SK-N-MC (cell line): ENCODE results near the gene SLC6A13.

ENCODE experiments used
- EZH2 ChIP-seq: fragments of 200-600 bp; sonication (generic); IDR thresholded peaks from one replicate; pipeline ENCODE4 v1.6.1; 2017; ENCODE audit warnings: antibody characterized with exemption
- FOXP2 ChIP-seq: optimal IDR thresholded peaks from 2 replicates; pipeline ENCODE3; 2011; ENCODE audit warnings: mild to moderate bottlenecking, moderate library complexity; ENCODE audit not compliant: insufficient read depth; ENCODE audit errors: extremely low read length, control extremely low read depth
- POLR2AphosphoS5 ChIP-seq: IDR thresholded peaks from 2 replicates; pipeline ENCODE4 v1.6.1; 2012; ENCODE audit warnings: mild to moderate bottlenecking, low read depth, low read length, borderline replicate concordance

DNA sequence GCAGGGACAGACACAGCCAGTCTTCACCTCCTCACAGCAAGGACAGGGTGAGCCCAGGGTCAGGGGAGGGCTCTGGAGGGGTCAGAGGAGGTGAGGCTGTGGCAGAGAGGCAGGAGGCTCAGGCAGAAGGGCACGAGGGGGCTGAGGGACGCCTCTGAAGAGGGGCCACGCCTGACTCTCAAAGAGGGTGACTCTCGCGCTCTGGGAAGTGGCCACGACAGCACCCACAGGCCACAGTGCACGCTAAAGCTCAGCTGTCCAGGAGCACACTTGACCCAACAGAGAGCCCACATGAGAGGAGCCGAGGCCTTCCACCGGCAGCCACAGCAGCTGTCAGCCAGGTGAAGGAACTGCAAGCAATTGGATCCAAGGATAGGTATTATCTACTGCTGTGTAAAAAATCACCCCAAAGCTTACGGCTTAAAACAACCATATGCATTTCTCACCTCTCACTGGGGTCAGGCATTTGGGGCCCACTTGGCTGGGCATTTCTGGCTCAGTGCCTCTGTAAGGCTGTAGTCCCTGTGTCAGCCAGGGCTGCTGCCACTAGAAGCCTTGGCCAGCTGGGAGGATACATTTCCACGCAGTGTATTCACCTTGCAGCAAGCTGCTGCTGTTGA, 76.5 kb downstream of the SLC6A13 start:
- TF ChIP-seq POLR2AphosphoS5 (no peak), EZH2 (no peak), FOXP2 (no peak)
